Measurements from ENCODE around the gene GJC2.

GRCh38 chr1:228125185-228125584, 24.5 kb upstream of the GJC2 start:
- TF ChIP-seq CTCF (IDR thresholded peaks at IDR 0.05) (no peak), POLR2AphosphoS5 (IDR thresholded peaks at IDR 0.05) (no peak), POLR2A (IDR thresholded peaks at IDR 0.05) (no peak), EP300 (IDR thresholded peaks at IDR 0.05) (no peak)

Data from upper lobe of left lung (tissue), 4 donors.